DND-41 (cell line): ENCODE results near the gene SYNE1.

Experiments
- ATAC-seq: fragments of 200-7000 bp; cut with Tn5 transposase; 3 replicates; pipeline ENCODE4 v1.9.1; 2021; ENCODE audit warnings: low read depth; ENCODE audit not compliant: insufficient read depth
- DNase-seq: peaks from one replicate; pipeline ENCODE4 v3.0.0-alpha.2; 2020
- H2AFZ ChIP-seq: 2 replicates; pipeline ENCODE4 v1.6.0; 2012; ENCODE audit warnings: low read depth, low read length
- H3K27ac ChIP-seq: 2 replicates; pipeline ENCODE4 v1.5.1; 2012; ENCODE audit warnings: low read length, inconsistent platforms
- H3K27me3 ChIP-seq: fragments of 200-600 bp; sonication (generic); 2 replicates; pipeline ENCODE4 v1.6.0; 2012; ENCODE audit warnings: low read length, mild to moderate bottlenecking, inconsistent platforms; ENCODE audit not compliant: insufficient read depth, poor library complexity
- H3K36me3 ChIP-seq: 2 replicates; pipeline ENCODE4 v1.5.1; 2012; ENCODE audit warnings: low read length, inconsistent platforms; ENCODE audit not compliant: insufficient read depth
- H3K4me1 ChIP-seq: 2 replicates; pipeline ENCODE4 v1.5.1; 2012; ENCODE audit warnings: mild to moderate bottlenecking, low read length; ENCODE audit not compliant: insufficient read depth
- H3K4me2 ChIP-seq: 2 replicates; pipeline ENCODE4 v1.6.0; 2012; ENCODE audit warnings: mild to moderate bottlenecking, moderate library complexity, low read length, inconsistent platforms; ENCODE audit not compliant: insufficient read depth
- H3K4me3 ChIP-seq, 2 experiments: fragments of 200-600 bp in 1 of 2; shearing (Covaris generic) in 1 of 2; 2 replicates each; pipeline ENCODE4 v1.5.1; 2012 to 2016; ENCODE audit warnings: inconsistent platforms in 2 of 2, low read length in 2 of 2, mild to moderate bottlenecking in 2 of 2, low read depth in 1 of 2, moderate library complexity in 1 of 2
- H3K79me2 ChIP-seq: 2 replicates; pipeline ENCODE4 v1.6.0; 2012; ENCODE audit warnings: low read length, inconsistent platforms; ENCODE audit not compliant: insufficient read depth
- H3K9ac ChIP-seq: 2 replicates; pipeline ENCODE4 v1.6.0; 2012; ENCODE audit warnings: low read depth, mild to moderate bottlenecking, inconsistent platforms, low read length, moderate library complexity
- H3K9me3 ChIP-seq: 2 replicates; pipeline ENCODE4 v1.5.1; 2012; ENCODE audit warnings: low read length, moderate library complexity, mild to moderate bottlenecking, inconsistent platforms; ENCODE audit not compliant: insufficient read depth, severe bottlenecking
- H4K20me1 ChIP-seq: 2 replicates; pipeline ENCODE4 v1.6.0; 2012; ENCODE audit warnings: low read length; ENCODE audit not compliant: insufficient read depth
- CTCF ChIP-seq: IDR thresholded peaks from 2 replicates; pipeline ENCODE4 v1.5.1; 2012; ENCODE audit warnings: borderline replicate concordance, low read length, moderate library complexity, mild to moderate bottlenecking; ENCODE audit not compliant: poor library complexity, severe bottlenecking; ENCODE audit errors: extremely low read depth
- EZH2 ChIP-seq: IDR thresholded peaks from 3 replicates; pipeline ENCODE4 v1.6.1; 2012; ENCODE audit warnings: borderline replicate concordance, low read depth, mild to moderate bottlenecking, moderate library complexity, low read length, inconsistent platforms; ENCODE audit not compliant: severe bottlenecking

SYNE1 gene

GRCh38 chr6:152301765-152302568 is 335.2 kb downstream of the SYNE1 start:
- Histone ChIP-seq H3K36me3 (no peaks in the 10 kb centered on the region), H4K20me1 (no peaks in the 10 kb centered on the region), H3K9ac (peak overlapping the region; percentile 76), H3K4me1 (peaks cover 25% of the 10 kb centered on the region), H3K27me3 (no peaks in the 10 kb centered on the region), H3K4me2 (peak overlapping the region; percentile 81), H3K4me3 (peak overlapping the region; percentile 60 to 93), H2AFZ (peak overlapping the region; percentile 96), H3K79me2 (peaks cover 12% of the 10 kb centered on the region), H3K27ac (peak overlapping the region; percentile 96), H3K9me3 (no peaks in the 10 kb centered on the region)
- TF ChIP-seq CTCF (peak; percentile 65), EZH2 (no peak)
- DNase-seq (peak; percentile 91), ATAC-seq (peak; percentile 97)

- H3K4me2 ChIP-seq = peak overlapping the region; percentile 81
- peaks cover 25% of the 10 kb centered on the region for H3K4me1 ChIP-seq
- H3K36me3 ChIP-seq = no peaks in the 10 kb centered on the region
- no peaks in the 10 kb centered on the region for H4K20me1 ChIP-seq
- DNase-seq (no peak), ATAC-seq (no peak)
- H3K79me2 ChIP-seq = peaks cover 12% of the 10 kb centered on the region
- H3K27ac ChIP-seq = peak overlapping the region; percentile 96
- no peaks in the 10 kb centered on the region for H3K27me3 ChIP-seq
- TF ChIP-seq EZH2 (no peak), CTCF (no peak)
- no peaks in the 10 kb centered on the region for H3K9me3 ChIP-seq
- H3K4me3 ChIP-seq = peak overlapping the region; percentile 60 to 93
- H3K9ac ChIP-seq = peak overlapping the region; percentile 76
- H2AFZ ChIP-seq = peak overlapping the region; percentile 96
Measured at GRCh38 chr6:152301021-152301764, 336.0 kb downstream of the SYNE1 start.

- Histone ChIP-seq H2AFZ (no peak overlapping the region; the same call in 1 of the 2 replicates), H3K9ac (peak overlapping the region; percentile 76; the same call in 1 of the 2 replicates), H3K27ac (no peak overlapping the region), H3K36me3 (no peaks in the 10 kb centered on the region), H3K4me2 (peak overlapping the region; percentile 81), H3K4me3 (peak overlapping the region in 1 of 2 experiments; percentile 93; a peak in 2 of 4 replicates), H3K27me3 (no peaks in the 10 kb centered on the region), H3K79me2 (peaks cover 12% of the 10 kb centered on the region), H3K9me3 (no peaks in the 10 kb centered on the region), H4K20me1 (no peaks in the 10 kb centered on the region), H3K4me1 (peaks cover 25% of the 10 kb centered on the region)
- DNase-seq = no peak
- no peak for ATAC-seq
- no peak for TF ChIP-seq CTCF
- TF ChIP-seq EZH2 = no peak
Measured at GRCh38 chr6:152300517-152300916, 336.6 kb downstream of the SYNE1 start.
